Activated CD4-positive, alpha-beta T cell treated with anti-CD3 and anti-CD28 coated beads, Interleukin-2, Interleukin-6, amounts not matched to agents 100 ng/mL and 50 ng/mL, durations not matched to agents 16 hours and 8 hours (primary cell): ENCODE measurements around the gene MYO1F.
A peak's percentile ranks its signal among the peaks of the same experiment; 100 is the strongest.

Experiments
- DNase-seq: peaks from one replicate; pipeline ENCODE4 v3.0.0-alpha.2; 2020

MYO1F gene

GRCh38 chr19:8489561-8490394 lies 87.5 kb downstream of the MYO1F start:
- no peak for DNase-seq

GRCh38 chr19:8488365-8488764 lies 88.9 kb downstream of the MYO1F start:
- no peak for DNase-seq

- DNase-seq, result peak; percentile 70
Measured at GRCh38 chr19:8487137-8487851, 89.9 kb downstream of the MYO1F start.

- no peak for DNase-seq
Measured at GRCh38 chr19:8486661-8487136, 90.5 kb downstream of the MYO1F start.

- no peak for DNase-seq
Measured at GRCh38 chr19:8485561-8486371, 91.5 kb downstream of the MYO1F start.

- no peak for DNase-seq
Measured at GRCh38 chr19:8484331-8484894, 92.8 kb downstream of the MYO1F start.

GRCh38 chr19:8483165-8483564 lies 94.1 kb downstream of the MYO1F start:
- DNase-seq, result no peak

GRCh38 chr19:8482696-8483095 lies 94.5 kb downstream of the MYO1F start:
- DNase-seq, result no peak

- no peak for DNase-seq
Measured at GRCh38 chr19:8481616-8482015, 95.6 kb downstream of the MYO1F start.

- DNase-seq, result no peak
Measured at GRCh38 chr19:8481201-8481600, 96.0 kb downstream of the MYO1F start.

GRCh38 chr19:8478598-8478997 lies 98.6 kb downstream of the MYO1F start:
- DNase-seq, result no peak

GRCh38 chr19:8477889-8478288 lies 99.4 kb downstream of the MYO1F start:
- no peak for DNase-seq

GRCh38 chr19:8476524-8476923 lies 100.7 kb downstream of the MYO1F start:
- no peak for DNase-seq

GRCh38 chr19:8475005-8475404 lies 102.2 kb downstream of the MYO1F start:
- DNase-seq, result no peak

- DNase-seq, result peak; percentile 33
Measured at GRCh38 chr19:8473648-8474476, 103.4 kb downstream of the MYO1F start.
